Measurements from ENCODE around the gene MCF2L. TPM values are rescaled to one million over a fixed set of nuclear protein-coding genes. Genes with fewer than 3 reads are reported as not detected.

MCF2L gene
- total RNA-seq, 2 donors from 2014 or later: 0.56 to 0.74 TPM

DNA sequence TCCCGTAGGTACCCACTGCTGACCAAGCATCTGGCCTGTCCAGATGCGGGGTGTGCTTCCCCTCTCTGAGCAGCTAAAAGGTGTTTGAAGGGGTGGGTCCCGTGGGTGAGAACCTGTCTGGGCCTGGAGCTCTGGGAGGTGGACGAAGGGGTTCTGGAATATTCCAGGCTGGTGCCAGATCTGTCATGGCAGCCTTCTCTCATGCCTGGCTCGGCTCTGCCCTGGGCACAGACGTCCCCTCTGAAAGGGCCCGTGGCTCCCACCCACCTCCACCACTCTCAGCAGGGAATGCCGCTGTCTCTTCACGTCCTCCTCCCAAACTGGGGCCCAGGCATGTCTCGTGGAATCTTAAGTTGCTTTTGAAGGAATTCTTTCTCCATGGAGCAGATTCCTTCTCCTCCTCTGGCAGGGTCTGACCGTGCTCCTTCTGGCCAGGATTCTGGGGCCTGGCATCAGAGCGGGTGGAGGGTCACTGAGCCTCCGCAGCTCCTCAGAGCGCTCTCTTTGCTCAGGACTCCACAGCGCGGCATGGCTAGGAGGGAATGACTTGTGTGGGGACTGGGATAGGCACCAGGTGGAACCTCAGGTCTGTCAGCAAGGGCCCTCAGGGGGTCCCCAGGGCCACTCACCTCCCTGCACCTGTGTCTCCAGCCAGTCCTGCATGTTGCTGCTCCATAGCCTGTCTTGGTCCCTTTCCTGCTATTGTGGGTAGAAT lies 5.9 kb upstream of the MCF2L start:
- no peaks in the 10 kb centered on the region for H3K9me3 Mint-ChIP-seq
- ATAC-seq (no peak), DNase-seq (ENCODE audit: low spot score) (no peak)
- no peaks in the 10 kb centered on the region for H3K36me3 Mint-ChIP-seq
- H3K4me3 Mint-ChIP-seq: no peak overlapping the region
- no peak overlapping the region for H3K27ac Mint-ChIP-seq
- peaks cover 0 to 9% of the 10 kb centered on the region in 2 donors for H3K4me1 Mint-ChIP-seq (ENCODE audit: low read depth in 2 of 2)
- peaks cover 7 to 12% of the 10 kb centered on the region in 2 donors for H3K27me3 Mint-ChIP-seq

DNA sequence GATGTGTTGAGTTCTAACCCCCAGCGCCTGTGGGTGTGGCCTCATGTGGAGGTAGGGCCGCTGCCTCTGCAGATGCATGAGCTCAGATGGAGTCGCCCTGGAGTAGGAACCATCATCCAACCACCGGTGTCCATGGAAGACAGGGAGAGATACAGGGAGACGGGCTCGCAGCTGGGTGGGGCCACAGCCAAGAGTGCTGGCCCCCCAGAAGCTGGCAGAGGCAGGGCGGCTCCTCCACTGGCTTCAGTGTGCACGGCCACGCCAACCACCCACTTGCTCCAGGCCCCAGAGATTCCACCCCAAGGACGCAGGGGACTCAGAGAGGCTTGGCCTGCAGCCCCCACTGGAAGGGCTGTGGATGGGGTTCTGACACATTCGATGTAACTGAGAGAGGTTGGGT lies 5.4 kb upstream of the MCF2L start:
- H3K27me3 Mint-ChIP-seq: peaks cover 7 to 12% of the 10 kb centered on the region in 2 donors
- no peak overlapping the region for H3K4me3 Mint-ChIP-seq
- DNase-seq (ENCODE audit: low spot score): no peak
- no peak for ATAC-seq
- H3K27ac Mint-ChIP-seq: no peak overlapping the region
- peaks cover 0 to 9% of the 10 kb centered on the region in 2 donors for H3K4me1 Mint-ChIP-seq (ENCODE audit: low read depth in 2 of 2)
- H3K36me3 Mint-ChIP-seq: no peaks in the 10 kb centered on the region
- no peaks in the 10 kb centered on the region for H3K9me3 Mint-ChIP-seq

DNA sequence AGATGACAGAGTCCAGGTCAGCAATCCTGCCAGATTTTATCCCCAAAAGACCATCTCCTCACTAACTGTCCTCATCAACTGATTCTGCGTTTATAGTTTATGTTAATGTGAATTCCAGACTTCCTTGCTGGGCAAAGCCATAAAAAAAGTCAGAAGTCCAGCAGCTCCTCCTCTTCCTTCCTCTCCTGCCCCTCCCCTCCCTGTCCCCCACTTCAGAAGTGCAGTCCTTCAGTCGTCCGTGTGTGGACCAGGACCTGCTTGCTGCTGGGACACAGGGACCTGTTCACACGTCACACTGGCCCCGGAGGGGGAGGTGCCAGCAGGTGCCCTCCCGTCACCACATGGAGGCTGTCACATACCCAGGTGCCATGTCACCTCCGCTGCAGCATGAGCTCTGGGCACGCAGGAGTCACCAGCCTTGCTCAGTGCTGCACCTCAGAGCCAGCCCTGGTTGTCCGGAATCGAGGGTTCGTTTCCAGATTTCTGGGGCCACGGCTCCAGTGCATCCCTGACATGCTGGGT lies 4.0 kb upstream of the MCF2L start:
- no peaks in the 10 kb centered on the region for H3K9me3 Mint-ChIP-seq
- peaks cover 15 to 22% of the 10 kb centered on the region in 2 donors for H3K27me3 Mint-ChIP-seq
- H3K4me1 Mint-ChIP-seq (ENCODE audit: low read depth in 2 of 2): peaks cover 11 to 19% of the 10 kb centered on the region in 2 donors
- ATAC-seq (no peak), DNase-seq (ENCODE audit: low spot score) (no peak)
- H3K4me3 Mint-ChIP-seq: no peak overlapping the region
- H3K36me3 Mint-ChIP-seq: no peaks in the 10 kb centered on the region
- no peak overlapping the region for H3K27ac Mint-ChIP-seq

DNA sequence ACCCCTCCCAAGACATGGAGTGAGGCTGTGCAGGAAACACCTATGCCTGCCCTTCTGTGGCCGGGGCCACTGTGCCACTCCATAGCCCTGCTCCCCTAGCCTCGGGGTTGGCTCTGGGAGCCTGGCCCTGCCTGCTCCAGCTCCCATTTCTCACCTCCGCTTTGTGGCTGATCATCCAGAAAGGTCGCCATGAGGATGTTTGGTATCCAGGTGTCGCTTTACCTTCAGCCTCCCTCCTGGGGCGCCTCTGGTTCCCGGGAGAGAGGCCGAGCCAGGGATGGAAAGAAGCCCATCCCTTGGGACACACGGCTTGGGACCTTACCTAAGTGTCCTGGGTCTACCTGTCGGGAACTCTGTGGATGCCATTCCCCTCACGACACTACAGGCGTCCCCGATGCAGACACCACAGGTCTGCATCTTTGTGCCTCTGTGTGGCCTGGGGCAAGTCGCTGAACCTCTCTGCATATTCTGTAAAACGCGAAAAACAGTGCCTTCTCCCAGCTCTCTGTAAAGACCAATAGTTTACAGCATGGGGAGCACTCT lies 3.4 kb upstream of the MCF2L start:
- DNase-seq (ENCODE audit: low spot score) (no peak), ATAC-seq (no peak)
- Mint-ChIP-seq H3K4me3 (no peak overlapping the region), H3K9me3 (no peaks in the 10 kb centered on the region), H3K36me3 (no peaks in the 10 kb centered on the region), H3K4me1 (ENCODE audit: low read depth in 2 of 2) (peaks cover 11 to 19% of the 10 kb centered on the region in 2 donors), H3K27me3 (peaks cover 19 to 29% of the 10 kb centered on the region in 2 donors), H3K27ac (no peak overlapping the region)

DNA sequence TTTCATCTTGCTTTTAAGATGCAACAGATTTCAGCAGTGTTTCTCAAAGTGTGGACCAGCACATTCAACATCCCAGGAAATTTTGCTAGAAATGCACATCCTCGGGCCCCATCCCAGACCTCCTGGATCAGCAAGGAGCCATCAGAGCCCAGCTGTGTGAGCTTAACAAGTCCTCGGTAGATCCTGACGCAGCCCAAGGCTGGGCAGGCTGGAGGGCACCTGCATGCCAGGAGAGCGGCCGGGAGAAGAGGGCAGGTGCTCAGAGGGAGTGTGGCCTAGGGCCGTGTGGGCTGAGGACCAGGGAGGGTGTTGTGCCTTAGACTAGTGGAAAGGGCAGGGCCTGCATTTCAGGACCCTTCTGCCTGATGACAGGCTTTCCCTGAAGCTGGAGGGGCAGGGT lies 2.2 kb upstream of the MCF2L start:
- Mint-ChIP-seq H3K27ac (no peak overlapping the region), H3K4me3 (no peak overlapping the region), H3K4me1 (ENCODE audit: low read depth in 2 of 2) (peaks cover 11 to 18% of the 10 kb centered on the region in 2 donors), H3K27me3 (peaks cover 22 to 40% of the 10 kb centered on the region in 2 donors), H3K36me3 (no peaks in the 10 kb centered on the region), H3K9me3 (no peaks in the 10 kb centered on the region)
- DNase-seq (ENCODE audit: low spot score) (no peak), ATAC-seq (no peak)

DNA sequence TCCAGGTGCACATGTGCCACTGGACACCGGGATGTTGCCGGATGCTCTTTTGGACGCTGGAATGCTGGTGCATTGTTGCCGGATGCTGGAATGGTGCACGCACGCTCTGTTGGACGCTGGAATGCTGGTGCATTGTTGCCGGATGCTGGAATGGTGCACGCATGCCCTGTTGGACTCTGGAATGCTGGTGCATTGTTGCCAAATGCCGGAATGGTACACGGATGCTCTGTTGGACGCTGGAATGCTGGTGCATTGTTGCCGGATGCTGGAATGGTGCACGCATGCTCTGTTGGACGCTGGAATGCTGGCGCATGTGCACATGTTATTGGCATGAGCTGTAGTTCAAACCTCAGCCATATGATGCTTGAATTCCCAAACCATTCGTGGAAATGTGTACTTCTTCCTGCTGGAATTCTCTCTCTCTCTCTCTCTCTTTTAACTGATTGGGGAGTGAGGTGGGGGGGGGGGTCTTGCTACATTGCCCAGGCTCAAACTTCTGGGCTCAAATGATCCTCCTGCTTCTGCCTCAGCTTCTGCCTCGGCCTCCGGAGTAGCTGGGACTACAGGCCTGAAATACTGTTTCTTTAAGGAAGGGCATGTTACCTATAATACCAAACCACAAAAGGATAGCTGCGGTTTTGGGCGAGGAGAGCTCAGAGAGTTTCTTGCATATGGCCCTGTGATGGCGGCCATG lies 1.2 kb upstream of the MCF2L start:
- peak overlapping the region; percentile 45 for H3K4me3 Mint-ChIP-seq
- DNase-seq (ENCODE audit: low spot score) (no peak), ATAC-seq (no peak)
- H3K4me1 Mint-ChIP-seq (ENCODE audit: low read depth in 2 of 2): peaks cover 11 to 15% of the 10 kb centered on the region in 2 donors
- H3K36me3 Mint-ChIP-seq: no peaks in the 10 kb centered on the region
- no peak overlapping the region for H3K27ac Mint-ChIP-seq
- H3K27me3 Mint-ChIP-seq: peaks cover 27 to 50% of the 10 kb centered on the region in 2 donors
- H3K9me3 Mint-ChIP-seq: peaks cover 5% of the 10 kb centered on the region

DNA sequence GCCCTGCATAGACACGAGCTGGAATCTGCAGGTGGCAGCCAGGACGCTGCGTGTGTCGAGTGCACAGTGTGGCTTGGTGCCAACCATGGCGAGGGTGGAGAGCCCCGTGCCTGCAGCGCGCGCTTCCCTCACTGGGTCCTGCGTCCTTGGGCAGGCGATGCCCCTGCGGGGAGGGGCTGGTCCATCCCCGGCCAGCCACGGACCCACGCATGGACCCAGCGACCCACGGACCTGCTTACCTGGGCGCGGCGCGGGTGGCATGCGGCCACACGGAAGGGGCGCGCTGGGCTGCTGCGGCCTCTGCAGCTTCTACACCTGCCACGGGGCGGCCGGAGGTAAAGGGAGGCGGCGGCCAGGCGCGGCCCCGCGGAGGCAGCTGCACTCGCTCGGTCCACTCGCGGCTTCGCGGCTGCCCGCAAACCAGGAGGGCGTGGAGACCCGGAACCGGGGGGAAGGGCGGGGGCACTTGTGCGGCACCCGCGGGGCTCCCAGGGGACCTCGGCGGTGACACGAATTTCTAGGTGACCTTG lies 569 bp upstream of the MCF2L start:
- peak overlapping the region; percentile 45 for H3K4me3 Mint-ChIP-seq
- peaks cover 5% of the 10 kb centered on the region for H3K9me3 Mint-ChIP-seq
- no peak overlapping the region for H3K27ac Mint-ChIP-seq
- H3K36me3 Mint-ChIP-seq: no peaks in the 10 kb centered on the region
- ATAC-seq (peak in 1 of 2 donors; percentile 37), DNase-seq (ENCODE audit: low spot score) (no peak)
- H3K27me3 Mint-ChIP-seq: peaks cover 27 to 51% of the 10 kb centered on the region in 2 donors
- H3K4me1 Mint-ChIP-seq (ENCODE audit: low read depth in 2 of 2): peaks cover 11 to 15% of the 10 kb centered on the region in 2 donors

DNA sequence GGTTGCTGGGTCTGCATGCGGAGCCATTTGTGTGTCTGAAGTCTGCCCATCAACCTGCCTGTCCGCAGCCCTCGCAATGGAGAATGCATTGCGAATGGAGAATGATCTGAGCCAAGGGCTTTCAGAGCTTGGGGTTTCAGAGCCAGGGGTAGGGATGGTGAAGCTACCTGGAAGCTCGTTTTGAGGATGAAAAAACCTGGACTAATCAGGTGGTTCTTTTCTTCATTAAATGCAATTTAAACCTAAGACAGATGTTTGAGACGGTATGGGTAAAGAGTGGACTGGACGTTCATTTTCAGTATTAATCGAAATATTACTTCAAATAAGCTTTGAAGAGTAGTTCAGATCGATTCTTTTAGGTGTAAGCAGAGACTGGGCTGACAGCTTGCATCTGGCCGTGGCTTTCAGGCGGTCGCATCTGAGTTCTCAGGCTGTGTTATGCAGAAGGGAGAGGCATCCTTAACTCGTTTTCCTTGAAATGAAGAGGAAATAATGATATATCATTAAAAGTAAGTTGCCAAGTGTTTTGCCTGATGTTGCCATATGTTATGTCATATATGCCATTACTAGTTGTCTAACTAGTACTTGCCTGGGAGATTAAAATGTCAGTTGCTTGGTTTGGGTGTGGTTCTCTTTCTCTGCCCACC lies 801 bp downstream of the MCF2L start:
- H3K4me1 Mint-ChIP-seq (ENCODE audit: low read depth in 2 of 2): peaks cover 11 to 17% of the 10 kb centered on the region in 2 donors
- H3K4me3 Mint-ChIP-seq: peak overlapping the region; percentile 81
- peaks cover 29 to 51% of the 10 kb centered on the region in 2 donors for H3K27me3 Mint-ChIP-seq
- ATAC-seq (no peak), DNase-seq (ENCODE audit: low spot score) (no peak)
- H3K27ac Mint-ChIP-seq: no peak overlapping the region
- H3K9me3 Mint-ChIP-seq: peaks cover 5% of the 10 kb centered on the region
- H3K36me3 Mint-ChIP-seq: no peaks in the 10 kb centered on the region

DNA sequence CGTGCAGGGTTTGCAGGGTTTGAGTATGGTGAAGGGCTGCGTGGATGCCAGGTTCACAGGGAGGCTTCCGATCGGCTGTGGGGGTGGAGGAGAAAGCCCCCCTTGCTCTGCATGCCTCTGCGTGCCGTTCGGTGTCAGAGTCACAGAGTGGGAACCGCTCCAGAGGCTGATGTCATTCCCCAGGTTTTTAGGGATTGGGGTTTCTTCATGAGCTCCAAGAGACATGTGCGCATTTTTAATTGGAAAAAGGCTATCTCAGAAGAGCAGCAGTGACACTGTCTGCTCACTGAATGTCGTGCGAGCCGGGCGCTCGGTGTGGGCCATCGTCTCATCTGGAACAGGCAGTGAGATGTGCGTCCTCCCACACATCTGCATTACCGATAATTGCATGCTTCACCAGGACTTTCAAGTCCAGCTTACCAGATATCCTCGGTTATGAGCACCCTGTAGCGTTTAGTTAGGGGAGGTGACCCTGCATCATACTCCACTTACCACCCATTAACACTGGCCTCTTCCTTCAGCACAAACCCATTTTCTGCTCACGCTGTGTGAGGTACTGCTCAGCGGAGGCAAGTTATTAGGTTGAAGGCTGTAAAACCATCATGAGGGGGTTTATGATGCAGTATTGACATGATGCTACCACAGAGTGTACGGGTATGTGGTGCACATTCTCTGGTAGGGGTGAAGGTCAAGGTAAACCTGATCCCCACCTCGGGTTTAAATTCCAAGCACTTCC lies 1.7 kb downstream of the MCF2L start:
- Mint-ChIP-seq H3K4me1 (ENCODE audit: low read depth in 2 of 2) (peaks cover 11 to 17% of the 10 kb centered on the region in 2 donors), H3K4me3 (no peak overlapping the region), H3K27me3 (peaks cover 29 to 50% of the 10 kb centered on the region in 2 donors), H3K9me3 (peaks cover 5% of the 10 kb centered on the region), H3K27ac (no peak overlapping the region), H3K36me3 (no peaks in the 10 kb centered on the region)
- DNase-seq (ENCODE audit: low spot score): no peak
- no peak for ATAC-seq

DNA sequence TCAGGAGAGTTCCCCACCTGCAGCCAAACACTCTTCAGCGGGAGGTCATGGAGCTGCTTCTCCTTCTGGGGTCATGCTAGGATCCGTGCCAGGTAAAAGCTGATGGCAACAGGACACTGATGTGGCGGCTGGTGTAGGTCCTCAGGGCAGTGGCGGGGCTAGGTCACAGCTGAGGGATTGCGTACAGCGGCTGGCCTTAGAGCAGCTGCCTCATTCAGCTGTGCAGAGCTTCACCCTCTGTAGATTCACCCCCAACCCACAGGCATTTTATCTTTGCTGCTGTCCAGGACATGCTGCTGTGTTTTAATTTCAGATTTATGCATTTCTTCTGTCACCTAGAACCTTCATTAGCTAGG lies 2.3 kb downstream of the MCF2L start:
- peaks cover 29 to 44% of the 10 kb centered on the region in 2 donors for H3K27me3 Mint-ChIP-seq
- ATAC-seq: no peak
- H3K4me3 Mint-ChIP-seq: no peak overlapping the region
- peaks cover 11 to 17% of the 10 kb centered on the region in 2 donors for H3K4me1 Mint-ChIP-seq (ENCODE audit: low read depth in 2 of 2)
- DNase-seq (ENCODE audit: low spot score): no peak
- peaks cover 5% of the 10 kb centered on the region for H3K9me3 Mint-ChIP-seq
- no peak overlapping the region for H3K27ac Mint-ChIP-seq
- no peaks in the 10 kb centered on the region for H3K36me3 Mint-ChIP-seq

DNA sequence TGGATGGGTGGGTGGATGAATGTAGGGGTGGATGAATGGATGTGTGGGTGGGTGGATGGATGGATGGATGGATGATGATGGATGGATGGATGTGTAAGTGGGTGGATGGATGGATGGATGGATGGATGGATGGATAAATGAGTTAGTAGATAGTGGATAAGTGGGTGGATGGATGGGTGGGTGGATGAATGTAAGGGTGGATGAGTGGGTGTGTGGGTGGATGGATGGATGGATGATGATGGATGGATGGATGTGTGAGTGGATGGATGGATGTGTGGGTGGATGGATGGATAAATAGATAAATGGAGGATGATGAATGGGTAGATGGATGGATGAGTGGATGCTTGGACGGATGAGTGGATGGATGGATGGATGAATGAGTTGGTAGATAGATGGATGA lies 3.2 kb downstream of the MCF2L start:
- peaks cover 31 to 39% of the 10 kb centered on the region in 2 donors for H3K27me3 Mint-ChIP-seq
- no peak overlapping the region for H3K27ac Mint-ChIP-seq
- H3K9me3 Mint-ChIP-seq: peaks cover 5% of the 10 kb centered on the region
- ATAC-seq (no peak), DNase-seq (ENCODE audit: low spot score) (no peak)
- H3K4me1 Mint-ChIP-seq (ENCODE audit: low read depth in 2 of 2): peaks cover 11 to 15% of the 10 kb centered on the region in 2 donors
- H3K4me3 Mint-ChIP-seq: no peak overlapping the region
- H3K36me3 Mint-ChIP-seq: no peaks in the 10 kb centered on the region

DNA sequence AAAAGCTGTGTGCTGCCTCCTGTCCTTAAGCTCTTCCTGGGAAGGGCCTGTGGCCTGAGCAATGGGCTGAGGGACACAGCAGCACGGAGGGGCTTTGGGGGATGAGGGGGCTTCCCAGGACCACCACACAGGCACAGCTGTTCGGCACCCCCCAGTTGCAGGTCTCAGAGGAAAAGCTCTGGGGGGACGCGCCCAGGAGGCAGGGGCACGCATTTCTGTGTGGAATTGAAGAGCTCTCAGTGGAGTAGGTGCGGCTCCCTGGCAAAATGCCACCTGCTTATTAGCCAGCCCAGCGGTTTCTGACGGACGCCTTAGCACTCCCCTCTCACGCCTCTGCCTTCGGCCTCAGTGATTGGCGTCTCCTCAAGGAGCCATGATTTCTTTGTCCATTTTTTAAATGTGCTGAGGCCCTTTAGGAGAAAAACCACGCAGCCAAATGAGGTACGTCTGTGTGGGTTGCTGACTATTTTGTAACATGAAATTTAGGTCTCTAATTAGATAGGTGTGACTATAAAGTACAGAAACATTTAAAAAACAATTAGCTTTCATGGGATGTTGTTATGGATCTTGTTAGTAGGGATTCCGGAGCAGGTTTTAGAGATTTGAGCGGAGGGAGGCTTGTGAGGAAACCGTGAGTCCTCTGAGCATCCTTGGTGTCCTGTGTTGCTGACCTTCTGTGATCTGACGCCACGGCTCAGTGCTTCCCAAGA lies 4.0 kb downstream of the MCF2L start:
- no peak overlapping the region for H3K27ac Mint-ChIP-seq
- H3K4me3 Mint-ChIP-seq: no peak overlapping the region
- H3K9me3 Mint-ChIP-seq: peaks cover 5% of the 10 kb centered on the region
- ATAC-seq (no peak), DNase-seq (ENCODE audit: low spot score) (no peak)
- no peaks in the 10 kb centered on the region for H3K36me3 Mint-ChIP-seq
- peaks cover 11 to 12% of the 10 kb centered on the region in 2 donors for H3K4me1 Mint-ChIP-seq (ENCODE audit: low read depth in 2 of 2)
- peaks cover 29 to 39% of the 10 kb centered on the region in 2 donors for H3K27me3 Mint-ChIP-seq
